Endodermal cell (in vitro differentiated cells): ENCODE measurements around the gene TDRD3. TPM values are rescaled to one million over a fixed set of nuclear protein-coding genes. Genes with fewer than 3 reads are reported as not detected.

Experiments
- DNase-seq: peaks from one replicate; pipeline ENCODE4 v3.0.0-alpha.2; 2017
- H3K27ac ChIP-seq: 2 replicates; pipeline ENCODE4 v1.5.1; 2013; ENCODE audit warnings: mild to moderate bottlenecking, low read depth, low read length, moderate library complexity
- H3K27me3 ChIP-seq: 2 replicates; pipeline ENCODE4 v1.6.1; 2013; ENCODE audit warnings: mild to moderate bottlenecking, low read length, moderate library complexity; ENCODE audit not compliant: insufficient read depth, control insufficient read depth, poor library complexity, severe bottlenecking
- H3K36me3 ChIP-seq: 2 replicates; pipeline ENCODE4 v1.7.0; 2013; ENCODE audit warnings: mild to moderate bottlenecking, low read length, moderate library complexity; ENCODE audit not compliant: control insufficient read depth, insufficient read depth
- H3K4me1 ChIP-seq: one replicate; pipeline ENCODE4 v1.7.0; 2013; ENCODE audit warnings: low read length; ENCODE audit not compliant: control insufficient read depth, insufficient read depth
- H3K4me3 ChIP-seq: 2 replicates; pipeline ENCODE4 v1.5.1; 2013; ENCODE audit warnings: mild to moderate bottlenecking, low read length, moderate library complexity
- H3K9ac ChIP-seq: 2 replicates; pipeline ENCODE4 v1.6.1; 2013; ENCODE audit warnings: mild to moderate bottlenecking, low read length, moderate library complexity; ENCODE audit not compliant: poor library complexity, severe bottlenecking; ENCODE audit errors: extremely low read depth
- H3K9me3 ChIP-seq: 2 replicates; pipeline ENCODE4 v1.6.1; 2013; ENCODE audit warnings: mild to moderate bottlenecking, low read length, moderate library complexity; ENCODE audit not compliant: control insufficient read depth
- H3K27ac Mint-ChIP-seq: 2 replicates; pipeline ENCODE4 v1.8.0; 2020; ENCODE audit warnings: mixed read lengths
- H3K27me3 Mint-ChIP-seq: 2 replicates; pipeline ENCODE4 v1.8.0; 2021; ENCODE audit warnings: mild to moderate bottlenecking, mixed read lengths; ENCODE audit not compliant: insufficient read depth
- H3K36me3 Mint-ChIP-seq: 2 replicates; pipeline ENCODE4 v1.8.0; 2020; ENCODE audit warnings: low read depth, mixed read lengths
- H3K4me1 Mint-ChIP-seq: 2 replicates; pipeline ENCODE4 v1.8.0; 2020; ENCODE audit warnings: mixed read lengths
- H3K4me3 Mint-ChIP-seq: 2 replicates; pipeline ENCODE4 v1.8.0; 2020; ENCODE audit warnings: mild to moderate bottlenecking, moderate library complexity, mixed read lengths
- H3K9me3 Mint-ChIP-seq: 2 replicates; pipeline ENCODE4 v1.8.0; 2020; ENCODE audit warnings: mild to moderate bottlenecking, mixed read lengths
- WGBS, 2 experiments: methylation state at CpG; one replicate each; pipeline versions ENCODE4 v1.1.5 to v1.1.7; 2013; ENCODE audit warnings: missing lambda C conversion rate in 2 of 2, mixed read lengths in 1 of 2; ENCODE audit not compliant: insufficient coverage in 1 of 2, insufficient read length in 1 of 2; 5-methylcytosine and 5-hydroxymethylcytosine counted together
- total RNA-seq, 2 donors: library from RNA; stranded (reverse); fragmentation: NEBNext Ultra II Directional in 1 of 2; extraction: Animal tissue kit (Norgen Biotek cat#: 25700) in 1 of 2; gene quantifications; 2 replicates in 1 of 2; 3 replicates in 1 of 2; pipeline ENCODE4 v1.2.1, GENCODE V29; 2021
- TF ChIP-seq, protein P1 (sequence below): fragments of 200-600 bp; sonication (generic); conservative IDR thresholded peaks from 2 replicates; pipeline ENCODE4 v1.5.0; 2021; ENCODE audit warnings: antibody characterized with exemption, mild to moderate bottlenecking

Gene TDRD3
- total RNA-seq, 2 donors from 2014 or later = 25.3 to 36.1 TPM

- H3K9me3 Mint-ChIP-seq = no peaks in the 10 kb centered on the region
- H3K4me3 Mint-ChIP-seq = no peak overlapping the region
- no peak overlapping the region for H3K27ac ChIP-seq
- no peaks in the 10 kb centered on the region for H3K9me3 ChIP-seq
- WGBS, 2 experiments = 100% methylated on average over 2 of the region's 2 CpGs; no CpG with 5 or more reads in 1 of the 2 experiments
- TF ChIP-seq, protein P1, sequence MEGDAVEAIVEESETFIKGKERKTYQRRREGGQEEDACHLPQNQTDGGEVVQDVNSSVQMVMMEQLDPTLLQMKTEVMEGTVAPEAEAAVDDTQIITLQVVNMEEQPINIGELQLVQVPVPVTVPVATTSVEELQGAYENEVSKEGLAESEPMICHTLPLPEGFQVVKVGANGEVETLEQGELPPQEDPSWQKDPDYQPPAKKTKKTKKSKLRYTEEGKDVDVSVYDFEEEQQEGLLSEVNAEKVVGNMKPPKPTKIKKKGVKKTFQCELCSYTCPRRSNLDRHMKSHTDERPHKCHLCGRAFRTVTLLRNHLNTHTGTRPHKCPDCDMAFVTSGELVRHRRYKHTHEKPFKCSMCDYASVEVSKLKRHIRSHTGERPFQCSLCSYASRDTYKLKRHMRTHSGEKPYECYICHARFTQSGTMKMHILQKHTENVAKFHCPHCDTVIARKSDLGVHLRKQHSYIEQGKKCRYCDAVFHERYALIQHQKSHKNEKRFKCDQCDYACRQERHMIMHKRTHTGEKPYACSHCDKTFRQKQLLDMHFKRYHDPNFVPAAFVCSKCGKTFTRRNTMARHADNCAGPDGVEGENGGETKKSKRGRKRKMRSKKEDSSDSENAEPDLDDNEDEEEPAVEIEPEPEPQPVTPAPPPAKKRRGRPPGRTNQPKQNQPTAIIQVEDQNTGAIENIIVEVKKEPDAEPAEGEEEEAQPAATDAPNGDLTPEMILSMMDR = no peak
- H3K27ac Mint-ChIP-seq = no peak overlapping the region
- no peaks in the 10 kb centered on the region for H3K36me3 ChIP-seq
- peaks cover 6% of the 10 kb centered on the region for H3K4me1 Mint-ChIP-seq
- no peaks in the 10 kb centered on the region for H3K27me3 ChIP-seq
- no peak overlapping the region for H3K4me3 ChIP-seq
- DNase-seq = no peak
- no peaks in the 10 kb centered on the region for H3K4me1 ChIP-seq
- H3K27me3 Mint-ChIP-seq = no peaks in the 10 kb centered on the region
- H3K36me3 Mint-ChIP-seq = no peaks in the 10 kb centered on the region
- no peak overlapping the region for H3K9ac ChIP-seq
Observed at GRCh38 chr13:60619461-60619860, 222.4 kb downstream of the TDRD3 start.

DNA sequence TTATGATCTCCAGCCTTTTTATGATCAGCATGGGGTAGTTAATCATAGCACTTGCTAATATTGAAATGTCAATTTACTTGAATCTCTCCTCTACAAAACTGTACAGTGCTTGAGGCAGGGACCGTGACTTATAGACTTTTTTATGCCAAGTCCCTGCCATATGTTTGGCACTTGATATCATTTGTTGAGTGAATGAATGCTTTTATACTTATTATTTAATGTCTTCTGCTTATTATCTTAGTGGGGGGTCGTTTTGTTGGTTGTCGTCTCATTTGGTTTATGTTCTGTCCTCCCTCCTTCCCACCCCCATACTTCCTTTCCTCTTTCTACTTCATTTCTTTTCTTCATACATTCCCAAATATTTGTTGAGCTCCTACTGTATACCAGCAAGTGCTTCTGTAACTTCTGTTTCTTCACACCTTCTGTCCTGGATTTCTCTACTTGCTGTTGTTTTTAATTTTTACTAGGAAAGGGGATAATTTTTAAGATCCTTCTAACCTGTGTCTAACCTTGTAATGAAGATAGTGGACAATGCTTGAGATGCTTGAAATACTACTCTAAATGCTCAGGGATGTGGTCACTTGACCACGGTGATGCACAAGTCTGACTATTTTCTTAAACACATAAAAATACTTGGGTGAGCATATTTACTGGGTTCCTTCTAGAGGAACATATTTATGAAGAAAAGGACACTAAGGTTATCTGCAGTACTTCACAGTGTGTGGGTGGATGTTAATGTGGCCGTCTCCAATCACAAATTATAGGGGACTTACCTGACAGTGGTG lies 223.8 kb downstream of the TDRD3 start:
- DNase-seq = no peak

GRCh38 chr13:60623151-60623550 lies 226.1 kb downstream of the TDRD3 start:
- no peaks in the 10 kb centered on the region for H3K27me3 Mint-ChIP-seq
- no peaks in the 10 kb centered on the region for H3K27me3 ChIP-seq
- H3K9me3 Mint-ChIP-seq = no peaks in the 10 kb centered on the region
- H3K36me3 Mint-ChIP-seq = no peaks in the 10 kb centered on the region
- H3K36me3 ChIP-seq = no peaks in the 10 kb centered on the region
- DNase-seq = no peak
- no peak overlapping the region for H3K27ac ChIP-seq
- H3K4me1 ChIP-seq = no peaks in the 10 kb centered on the region
- WGBS, 2 experiments = 100% methylated on average over 1 of the region's 1 CpG
- H3K27ac Mint-ChIP-seq = no peak overlapping the region
- H3K4me3 ChIP-seq = no peak overlapping the region
- TF ChIP-seq, protein P1 = no peak
- H3K9ac ChIP-seq = no peak overlapping the region
- peaks cover 2% of the 10 kb centered on the region for H3K4me1 Mint-ChIP-seq
- H3K4me3 Mint-ChIP-seq = no peak overlapping the region
- no peaks in the 10 kb centered on the region for H3K9me3 ChIP-seq

More for the DNA sequence above, 223.8 kb downstream of the TDRD3 start:
- H3K4me1 ChIP-seq = no peaks in the 10 kb centered on the region
- Mint-ChIP-seq H3K36me3 (no peaks in the 10 kb centered on the region), H3K27me3 (no peaks in the 10 kb centered on the region), H3K4me3 (no peak overlapping the region), H3K4me1 (peaks cover 6% of the 10 kb centered on the region), H3K9me3 (no peaks in the 10 kb centered on the region), H3K27ac (no peak overlapping the region)
- no peaks in the 10 kb centered on the region for H3K27me3 ChIP-seq
- H3K27ac ChIP-seq = no peak overlapping the region
- WGBS, 2 experiments = 67 to 80% methylated on average over 2 to 5 of the region's 5 CpGs
- H3K4me3 ChIP-seq = no peak overlapping the region
- TF ChIP-seq, protein P1 = no peak
- H3K9ac ChIP-seq = no peak overlapping the region
- no peaks in the 10 kb centered on the region for H3K36me3 ChIP-seq
- H3K9me3 ChIP-seq = no peaks in the 10 kb centered on the region

Other genes starting within 250 kb of the TDRD3 start
- 10 to 100 TPM; 23.6 to 25.7 TPM for gene DIAPH3, start 233.3 kb upstream of the TDRD3 start, total RNA-seq